HepG2 (cell line): ENCODE results near the gene ZNF345. TPM values are rescaled to one million over a fixed set of nuclear protein-coding genes. Genes with fewer than 3 reads are reported as not detected.
A peak's percentile ranks its signal among the peaks of the same experiment; 100 is the strongest.

Experiments
- BRCA1 ChIP-seq: sonication (generic); formaldehyde crosslinking; IDR thresholded peaks from 2 replicates; pipeline ENCODE4 v1.4.0; 2020; ENCODE audit warnings: missing genetic modification reagents
- CENPT ChIP-seq: sonication (generic); formaldehyde crosslinking; IDR thresholded peaks from 2 replicates; pipeline ENCODE4 v1.8.0; 2022; ENCODE audit warnings: low read depth, mild to moderate bottlenecking, moderate library complexity, missing genetic modification reagents
- HMGXB4 ChIP-seq, 2 experiments: sonication (generic) in 1 of 2; formaldehyde crosslinking in 1 of 2; IDR thresholded peaks; 2 replicates each; pipeline versions ENCODE4 v1.4.0 to v1.6.1; 2018 to 2020; ENCODE audit warnings: missing genetic modification reagents in 2 of 2, borderline replicate concordance in 1 of 2, low read depth in 1 of 2, mild to moderate bottlenecking in 1 of 2, missing biosample characterization in 1 of 2
- HNF1A ChIP-seq, 2 experiments: sonication (generic) in 1 of 2; formaldehyde crosslinking in 1 of 2; IDR thresholded peaks; 2 replicates each; pipeline versions ENCODE4 v1.4.0 to v1.6.1; 2016 to 2020; ENCODE audit warnings: borderline replicate concordance in 1 of 2, low read depth in 1 of 2, mild to moderate bottlenecking in 1 of 2, missing genetic modification reagents in 1 of 2
- MEIS2 ChIP-seq: sonication (generic); formaldehyde crosslinking; IDR thresholded peaks from 2 replicates; pipeline ENCODE4 v1.9.0; 2021; ENCODE audit warnings: mild to moderate bottlenecking, missing genetic modification reagents
- MIER2 ChIP-seq: IDR thresholded peaks from 2 replicates; pipeline ENCODE4 v1.6.1; 2016; ENCODE audit warnings: missing biosample characterization, missing genetic modification reagents
- MXD1 ChIP-seq: sonication (generic); formaldehyde crosslinking; IDR thresholded peaks from 2 replicates; pipeline ENCODE4 v1.4.0; 2020; ENCODE audit warnings: mild to moderate bottlenecking, missing genetic modification reagents
- MYNN ChIP-seq: sonication (generic); formaldehyde crosslinking; IDR thresholded peaks from 2 replicates; pipeline ENCODE4 v1.4.0; 2020; ENCODE audit warnings: mild to moderate bottlenecking, low read depth, missing genetic modification reagents
- PHF20 ChIP-seq: sonication (generic); formaldehyde crosslinking; IDR thresholded peaks from 2 replicates; pipeline ENCODE4 v1.5.0; 2020; ENCODE audit warnings: mild to moderate bottlenecking, missing genetic modification reagents
- RELA ChIP-seq: sonication (generic); formaldehyde crosslinking; IDR thresholded peaks from 2 replicates; pipeline ENCODE4 v1.4.0; 2020; ENCODE audit warnings: missing genetic modification reagents
- U2AF2 ChIP-seq: fragments of 200-400 bp; formaldehyde crosslinking; IDR thresholded peaks from 2 replicates; pipeline ENCODE4 v1.6.1; 2017; ENCODE audit warnings: low read depth, mild to moderate bottlenecking, low read length
- YY1 ChIP-seq: IDR thresholded peaks from 2 replicates; pipeline ENCODE4 v1.6.1; 2011; ENCODE audit warnings: low read length, low read depth, moderate library complexity, mild to moderate bottlenecking; ENCODE audit not compliant: insufficient read depth, insufficient replicate concordance
- ZBTB43 ChIP-seq: sonication (generic); formaldehyde crosslinking; conservative IDR thresholded peaks from 2 replicates; pipeline ENCODE4 v1.4.0; 2020; ENCODE audit warnings: missing genetic modification reagents
- ZC3H13 ChIP-seq: sonication (generic); formaldehyde crosslinking; IDR thresholded peaks from 2 replicates; pipeline ENCODE4 v1.8.1; 2023; ENCODE audit warnings: mild to moderate bottlenecking, missing genetic modification reagents, moderate library complexity
- ZNF501 ChIP-seq: sonication (generic); formaldehyde crosslinking; IDR thresholded peaks from 2 replicates; pipeline ENCODE4 v1.5.1; 2020; ENCODE audit warnings: mild to moderate bottlenecking, moderate library complexity, missing genetic modification reagents
- ZNF615 ChIP-seq: sonication (generic); formaldehyde crosslinking; IDR thresholded peaks from 2 replicates; pipeline ENCODE4 v1.5.0; 2020; ENCODE audit warnings: mild to moderate bottlenecking, missing genetic modification reagents, borderline replicate concordance
- polyA plus RNA-seq, 8 experiments: library from polyadenylated mRNA; depleted of rRNA in 3 of 8; stranded (reverse) in 7 of 8; unstranded in 1 of 8; fragments of >200 nt; fragmentation: Illumina TruSeq in 4 of 8; extraction: Trizol in 4 of 8; gene quantifications; 2 replicates each; pipeline versions ENCODE4 v1.2.1 to v1.2.3, GENCODE V29; 2011 to 2016; ENCODE audit warnings: low read depth in 4 of 8, missing spikeins in 1 of 8, mixed read lengths in 1 of 8; ENCODE audit not compliant: insufficient read depth in 1 of 8
- total RNA-seq, 5 experiments: library from RNA; depleted of rRNA; stranded (reverse); fragments of >200 nt; fragmentation: Illumina TruSeq; extraction: Trizol; gene quantifications; 2 replicates each; pipeline ENCODE4 v1.2.3, GENCODE V29; 2016; ENCODE audit warnings: low read depth in 1 of 5
- TF ChIP-seq, protein P1 (sequence below): sonication (generic); formaldehyde crosslinking; IDR thresholded peaks from 2 replicates; pipeline ENCODE4 v1.4.0; 2020; ENCODE audit warnings: missing genetic modification reagents

Gene ZNF345
- total and polyA plus RNA-seq, 2 of the 13 experiments (the other 11 are each of a cell fraction or from before 2014, with no cell fraction given), result 2.6 to 2.9 TPM

- TF ChIP-seq HNF1A (IDR thresholded peaks at IDR 0.05; ENCODE audit: low read depth) (0 out of 2 replicates have a peak, but pooled peaks have one; percentile 23), HNF1A (CRISPR knock-in tag; IDR thresholded peaks at IDR 0.05; ENCODE audit: borderline replicate concordance) (no peak), MEIS2 (CRISPR knock-in tag) (peak; percentile 39; the same call in 1 of the 2 replicates), ZNF501 (no peak), RELA (CRISPR knock-in tag) (no peak), PHF20 (CRISPR knock-in tag) (peak; percentile 52; the same call in 1 of the 2 replicates), YY1 (peak; percentile 39), ZC3H13 (CRISPR knock-in tag) (no peak), ZBTB43 (peak; percentile 60; the same call in 1 of the 2 replicates), CENPT (no peak), MIER2 (no peak), BRCA1 (no peak), MXD1 (peak; percentile 25; the same call in 1 of the 2 replicates), ZNF615 (CRISPR knock-in tag) (no peak), U2AF2 (no peak), MYNN (CRISPR knock-in tag) (no peak), HMGXB4 (CRISPR knock-in tag; IDR thresholded peaks at IDR 0.05; ENCODE audit: borderline replicate concordance in 1 of 2, low read depth in 1 of 2) (peak in 1 of 2 experiments; percentile 48; a peak in 1 of 4 replicates)
- TF ChIP-seq, protein P1, sequence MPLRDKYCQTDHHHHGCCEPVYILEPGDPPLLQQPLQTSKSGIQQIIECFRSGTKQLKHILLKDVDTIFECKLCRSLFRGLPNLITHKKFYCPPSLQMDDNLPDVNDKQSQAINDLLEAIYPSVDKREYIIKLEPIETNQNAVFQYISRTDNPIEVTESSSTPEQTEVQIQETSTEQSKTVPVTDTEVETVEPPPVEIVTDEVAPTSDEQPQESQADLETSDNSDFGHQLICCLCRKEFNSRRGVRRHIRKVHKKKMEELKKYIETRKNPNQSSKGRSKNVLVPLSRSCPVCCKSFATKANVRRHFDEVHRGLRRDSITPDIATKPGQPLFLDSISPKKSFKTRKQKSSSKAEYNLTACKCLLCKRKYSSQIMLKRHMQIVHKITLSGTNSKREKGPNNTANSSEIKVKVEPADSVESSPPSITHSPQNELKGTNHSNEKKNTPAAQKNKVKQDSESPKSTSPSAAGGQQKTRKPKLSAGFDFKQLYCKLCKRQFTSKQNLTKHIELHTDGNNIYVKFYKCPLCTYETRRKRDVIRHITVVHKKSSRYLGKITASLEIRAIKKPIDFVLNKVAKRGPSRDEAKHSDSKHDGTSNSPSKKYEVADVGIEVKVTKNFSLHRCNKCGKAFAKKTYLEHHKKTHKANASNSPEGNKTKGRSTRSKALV (CRISPR knock-in tag), result peak; percentile 9; the same call in 1 of the 2 replicates
These were observed at the start of gene ZNF345 (continued) for GRCh38 chr19:36850559-36851442.
